ENCODE results near the gene TOPBP1.
"Not testable (repeated sequence)": the region's sequence is repeated elsewhere in the genome, so short reads cannot be mapped to it uniquely, and the experiment has no call there.

Gene TOPBP1

GRCh38 chr3:133673746-133674145 is 12.0 kb upstream of the TOPBP1 start:
- DNase-seq: no peak

DNA sequence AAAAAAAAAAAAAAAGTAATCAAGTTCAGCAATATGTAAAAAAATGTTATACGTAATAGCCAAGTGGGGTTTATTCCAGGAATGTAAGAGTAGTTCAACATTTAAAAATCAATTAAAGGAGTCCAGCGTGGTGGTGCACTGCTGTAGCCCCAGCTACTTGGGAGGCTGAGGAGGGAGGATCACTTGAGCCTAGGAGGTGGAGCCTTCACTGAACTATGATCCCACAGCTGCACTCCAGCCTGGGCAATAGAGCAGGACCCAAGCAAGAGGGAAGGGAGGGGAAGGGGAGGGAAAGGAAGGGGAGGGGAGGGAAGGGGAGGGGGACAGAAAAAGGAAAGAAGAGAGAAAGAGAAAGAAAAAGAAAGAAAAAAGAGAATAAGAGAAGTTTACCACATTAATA is 10.7 kb upstream of the TOPBP1 start:
- no peak for DNase-seq

GRCh38 chr3:133670525-133670995 is 8.8 kb upstream of the TOPBP1 start:
- no peak for DNase-seq

GRCh38 chr3:133669949-133670524 is 8.3 kb upstream of the TOPBP1 start:
- no peak for DNase-seq

DNA sequence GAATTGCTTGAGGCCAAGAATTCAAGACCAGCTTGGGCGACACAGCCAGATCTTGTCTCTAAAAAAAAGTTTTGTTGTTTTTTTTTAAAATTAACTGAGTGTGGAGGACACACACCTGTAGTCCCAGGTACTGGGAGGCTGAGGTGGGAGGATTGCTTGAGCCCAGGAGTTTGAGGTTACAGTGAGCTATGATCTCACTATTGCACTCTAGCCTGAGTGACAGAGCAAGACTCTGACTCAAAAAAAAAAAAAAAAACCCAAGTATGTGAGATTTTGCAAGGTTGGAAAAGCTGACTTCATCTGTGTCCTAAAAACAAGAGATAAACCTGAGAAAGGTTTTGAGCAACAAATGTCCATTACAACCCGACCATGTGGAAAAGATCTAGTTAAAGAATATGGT is 5.4 kb upstream of the TOPBP1 start:
- DNase-seq: no peak

GRCh38 chr3:133665188-133665587 is 3.4 kb upstream of the TOPBP1 start:
- DNase-seq: not testable (repeated sequence)

DNA sequence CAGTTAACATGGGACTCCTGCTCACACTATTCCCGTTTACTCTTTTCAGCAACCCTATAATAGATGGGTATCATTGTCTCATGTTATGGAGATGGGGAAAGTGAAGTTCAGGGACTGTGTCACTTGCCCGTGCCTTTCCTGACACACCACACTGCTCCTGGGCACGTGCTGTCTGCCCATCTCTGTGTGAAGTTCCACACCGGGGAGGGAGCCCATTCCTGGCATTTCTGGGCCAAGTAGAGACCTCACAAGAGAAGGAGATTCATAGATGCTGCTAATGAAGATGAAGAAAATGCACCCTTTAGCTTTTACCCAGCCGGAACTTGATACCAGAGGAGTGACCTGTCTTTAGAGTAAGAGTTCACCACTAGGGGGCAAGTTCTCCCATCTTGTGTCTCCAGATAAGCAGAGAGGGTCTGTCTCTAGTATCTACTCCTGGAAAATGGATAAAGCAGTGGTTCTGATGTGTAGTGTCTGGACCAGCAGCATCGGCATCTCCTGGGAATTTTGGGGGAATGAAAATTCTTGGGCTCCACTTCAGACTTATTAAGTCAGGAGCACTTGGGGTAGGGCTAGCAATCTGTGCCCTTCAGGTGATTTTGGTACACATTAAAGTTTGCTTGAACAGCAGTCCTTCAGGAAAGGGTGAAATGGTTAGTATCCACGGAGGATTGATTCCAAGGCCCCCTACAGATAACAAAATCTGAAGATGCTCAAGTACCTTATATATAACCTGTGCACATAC is 2.0 kb upstream of the TOPBP1 start:
- peak; percentile 31 for DNase-seq

- peak; percentile 42 for DNase-seq
These were observed 524 bp upstream of the TOPBP1 start for GRCh38 chr3:133662278-133662651.

DNA sequence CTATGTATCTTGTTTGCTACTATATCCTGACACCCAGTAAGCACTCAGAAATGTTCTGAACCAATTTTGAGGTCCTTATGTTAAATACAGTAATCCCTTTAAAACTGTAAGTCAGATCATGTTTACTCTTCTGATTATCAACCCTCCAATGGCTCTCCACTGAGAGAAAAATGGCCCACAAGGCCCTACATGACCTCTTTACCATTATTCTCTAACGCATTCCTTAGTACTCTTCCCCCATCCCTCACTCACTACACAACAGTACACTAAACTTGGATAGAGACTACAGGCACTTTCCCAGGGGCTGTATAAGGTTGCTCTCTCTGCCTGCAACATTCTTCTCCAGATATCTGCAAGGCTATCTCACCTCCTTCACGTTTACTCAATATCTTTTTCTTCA is 1.9 kb downstream of the TOPBP1 start:
- DNase-seq: no peak

- no peak for DNase-seq
These were observed 5.8 kb downstream of the TOPBP1 start for GRCh38 chr3:133655731-133656515.

- no peak for DNase-seq
These were observed 12.2 kb downstream of the TOPBP1 start for GRCh38 chr3:133649486-133650068.

DNA sequence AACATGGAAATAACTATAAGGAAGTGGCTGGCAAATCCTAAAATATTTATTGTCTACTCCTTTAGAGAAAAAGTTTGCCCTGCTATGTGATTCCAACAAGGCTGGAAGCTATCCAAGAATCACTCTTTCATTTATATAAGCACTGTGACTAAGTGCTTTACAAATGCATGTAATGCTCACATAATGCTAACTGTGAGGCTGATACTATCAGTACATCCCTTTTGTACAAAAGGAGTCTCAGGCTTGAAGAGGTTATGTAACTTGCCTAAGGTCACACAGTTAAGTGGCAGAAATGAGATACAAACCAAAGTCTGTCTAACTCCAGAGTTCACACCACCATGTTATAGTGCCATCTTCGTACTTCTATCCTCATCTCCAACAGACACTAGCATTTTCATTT is 17.0 kb downstream of the TOPBP1 start:
- DNase-seq: no peak

DNA sequence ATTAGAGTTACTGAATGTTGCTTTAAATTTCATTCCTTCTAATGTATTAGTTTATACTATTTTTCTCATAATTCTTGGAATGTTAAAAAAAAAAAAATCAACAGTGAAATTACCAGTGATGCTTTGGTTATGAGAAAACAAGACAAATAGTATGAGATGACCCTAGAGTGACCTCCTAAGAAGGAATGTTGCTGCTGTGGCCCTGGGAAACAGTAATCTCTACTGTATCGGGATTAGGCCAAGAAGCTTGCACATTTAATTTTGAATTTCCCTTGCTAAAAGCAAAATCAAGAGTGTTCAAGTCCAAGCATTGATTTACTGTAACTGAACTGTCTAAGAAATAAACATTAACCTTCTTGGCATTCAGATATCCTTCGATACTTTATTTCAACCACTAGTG is 18.1 kb downstream of the TOPBP1 start:
- no peak for DNase-seq

GRCh38 chr3:133641254-133641653 is 20.5 kb downstream of the TOPBP1 start:
- DNase-seq: no peak

- DNase-seq: no peak
These were observed 28.3 kb downstream of the TOPBP1 start for GRCh38 chr3:133633439-133633838.

GRCh38 chr3:133629146-133629545 is 32.6 kb downstream of the TOPBP1 start:
- no peak for DNase-seq

- DNase-seq: no peak
These were observed 34.0 kb downstream of the TOPBP1 start for GRCh38 chr3:133627789-133628188.

DNA sequence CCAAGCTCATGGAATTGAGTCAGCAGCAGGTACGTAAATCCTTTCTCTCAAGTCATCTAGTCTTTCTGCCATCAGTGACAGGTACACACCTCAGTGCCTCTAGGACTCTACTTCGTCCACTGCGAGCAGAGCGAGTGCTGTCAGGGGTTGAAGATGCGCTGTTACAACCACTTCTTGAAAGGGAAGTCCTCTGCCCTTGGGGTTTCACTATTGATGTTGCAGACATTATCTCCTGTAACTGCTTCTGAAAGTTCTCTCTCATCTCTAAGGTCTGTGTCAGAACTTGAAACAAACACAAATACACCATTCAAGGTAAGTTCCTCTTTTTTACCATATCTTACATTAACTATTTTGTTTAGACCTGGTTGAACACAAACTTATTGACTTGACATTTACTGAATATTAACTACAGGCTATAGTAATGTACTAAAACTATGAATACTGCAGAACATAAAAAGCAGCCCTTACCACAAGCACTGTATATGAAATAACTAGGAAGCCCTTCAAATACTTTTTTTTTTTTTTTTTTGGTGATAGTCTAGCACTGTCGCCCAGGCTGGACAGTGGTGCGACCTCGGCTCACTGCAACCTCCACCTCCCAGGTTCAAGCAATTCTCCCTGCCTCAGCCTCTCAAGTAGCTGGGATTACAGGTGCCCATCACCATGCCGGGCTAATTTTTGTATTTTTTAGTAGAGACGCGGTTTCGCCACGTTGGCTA is 41.5 kb downstream of the TOPBP1 start:
- no peak for DNase-seq

- DNase-seq: no peak
These were observed 50.2 kb downstream of the TOPBP1 start for GRCh38 chr3:133611534-133611933.

DNA sequence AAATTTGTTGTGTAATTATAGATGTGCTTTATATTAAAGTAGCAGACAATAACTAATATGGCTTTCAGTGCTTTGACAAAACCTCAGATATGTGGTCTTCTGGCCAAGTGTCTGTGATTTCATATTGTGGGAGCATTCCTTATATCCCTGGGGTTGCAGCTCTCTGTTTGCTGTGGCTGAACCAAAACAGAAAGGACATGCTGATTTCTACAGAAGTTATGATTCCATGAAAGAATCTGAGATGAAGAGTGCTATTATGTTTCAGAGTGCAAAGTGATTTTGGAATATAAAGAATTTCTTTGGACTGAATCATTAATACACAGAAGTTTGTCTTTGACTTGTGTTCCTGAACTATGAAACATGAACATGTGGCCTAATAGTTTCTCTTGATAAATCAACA is 51.7 kb downstream of the TOPBP1 start:
- no peak for DNase-seq

- DNase-seq: no peak
These were observed 53.4 kb downstream of the TOPBP1 start for GRCh38 chr3:133608388-133608787.

DNA sequence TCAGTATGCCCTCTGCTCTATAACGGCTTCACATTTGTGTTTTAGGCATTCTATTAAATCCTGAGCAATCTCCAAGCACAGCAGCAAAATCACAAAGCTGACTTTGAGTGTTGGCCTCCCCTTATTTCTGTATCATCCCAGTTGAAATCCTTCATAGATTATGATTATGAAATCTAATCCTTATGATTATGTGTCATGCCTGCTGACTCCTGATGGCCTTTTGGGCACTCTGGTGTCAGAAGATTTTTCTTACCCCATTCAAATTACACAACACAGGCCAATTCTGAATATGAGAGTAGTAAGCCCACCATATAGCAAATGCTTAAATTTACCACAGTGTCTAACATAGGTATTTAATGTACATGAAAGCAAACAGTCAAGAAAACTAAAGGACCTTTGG is 53.9 kb downstream of the TOPBP1 start:
- no peak for DNase-seq

DNA sequence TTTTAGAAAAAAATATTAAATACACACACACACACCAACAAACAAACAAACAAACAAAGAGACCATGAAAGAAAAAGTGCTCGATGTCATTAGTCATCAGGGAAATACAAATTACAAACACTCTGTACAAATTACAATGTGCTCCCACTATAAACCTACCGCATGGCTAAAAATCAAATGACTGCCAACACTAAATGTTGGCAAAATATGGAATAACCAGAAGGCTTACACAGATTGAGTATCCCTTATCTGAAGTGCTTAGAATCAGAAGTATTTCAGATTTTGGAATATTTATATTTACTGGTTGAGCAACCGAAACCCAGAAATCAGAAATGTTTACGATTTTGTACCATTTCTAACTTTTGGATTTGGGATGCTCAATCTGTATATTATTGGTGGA is 54.8 kb downstream of the TOPBP1 start:
- no peak for DNase-seq

All from left hindlimb (tissue), 1 donor.